Neural progenitor cell (in vitro differentiated cells): ENCODE data around the gene SQOR. TPM values are rescaled to one million over a fixed set of nuclear protein-coding genes. Genes with fewer than 3 reads are reported as not detected.

Experiments
- DNase-seq: peaks from one replicate; pipeline ENCODE4 v3.0.0-alpha.2; 2016; ENCODE audit warnings: low spot score
- H2AFZ ChIP-seq: fragments of 200-600 bp; sonication (generic); replicated peaks from 2 replicates; pipeline ENCODE4 v1.6.1; 2016; ENCODE audit warnings: antibody characterized with exemption
- H3F3A ChIP-seq: fragments of 200-600 bp; sonication (generic); 2 replicates; pipeline ENCODE4 v1.6.1; 2016; ENCODE audit warnings: antibody characterized with exemption, low read depth
- H3K27ac ChIP-seq: fragments of 200-600 bp; sonication (generic); 2 replicates; pipeline ENCODE4 v1.5.1; 2016; ENCODE audit warnings: mild to moderate bottlenecking
- H3K27me3 ChIP-seq: fragments of 200-600 bp; sonication (generic); 2 replicates; pipeline ENCODE4 v1.6.1; 2016; ENCODE audit warnings: mild to moderate bottlenecking, moderate library complexity
- H3K36me3 ChIP-seq: fragments of 200-600 bp; sonication (generic); 2 replicates; pipeline ENCODE4 v1.5.1; 2016
- H3K4me1 ChIP-seq: fragments of 200-600 bp; sonication (generic); 2 replicates; pipeline ENCODE4 v1.6.1; 2016; ENCODE audit warnings: mixed run types
- H3K4me2 ChIP-seq: fragments of 200-600 bp; sonication (generic); 2 replicates; pipeline ENCODE4 v1.6.1; 2016
- H3K4me3 ChIP-seq: fragments of 200-600 bp; sonication (generic); 2 replicates; pipeline ENCODE4 v1.5.1; 2016
- H3K79me2 ChIP-seq: fragments of 200-600 bp; sonication (generic); 2 replicates; pipeline ENCODE4 v1.6.1; 2016; ENCODE audit warnings: low read depth
- H3K9ac ChIP-seq: fragments of 200-600 bp; sonication (generic); 2 replicates; pipeline ENCODE4 v1.6.1; 2016
- H3K9me3 ChIP-seq: fragments of 200-600 bp; sonication (generic); 2 replicates; pipeline ENCODE4 v1.5.1; 2016; ENCODE audit warnings: low read depth
- H4K20me1 ChIP-seq: fragments of 200-600 bp; sonication (generic); 2 replicates; pipeline ENCODE4 v1.6.1; 2016; ENCODE audit warnings: low read depth
- H3K27ac Mint-ChIP-seq: 3 replicates; pipeline ENCODE4 v1.8.0; 2021; ENCODE audit warnings: mixed read lengths
- H3K27me3 Mint-ChIP-seq: 2 replicates; pipeline ENCODE4 v1.8.0; 2022; ENCODE audit warnings: low read depth, mild to moderate bottlenecking, inconsistent platforms, moderate library complexity, mixed read lengths; ENCODE audit not compliant: insufficient read depth
- H3K36me3 Mint-ChIP-seq: 3 replicates; pipeline ENCODE4 v1.8.0; 2021; ENCODE audit warnings: mixed read lengths
- H3K4me1 Mint-ChIP-seq: 3 replicates; pipeline ENCODE4 v1.8.0; 2021; ENCODE audit warnings: mixed read lengths
- H3K4me3 Mint-ChIP-seq: 3 replicates; pipeline ENCODE4 v1.8.0; 2021; ENCODE audit warnings: mild to moderate bottlenecking, moderate library complexity, mixed read lengths
- H3K9me3 Mint-ChIP-seq: 3 replicates; pipeline ENCODE4 v1.8.0; 2020; ENCODE audit warnings: mixed read lengths
- CTCF ChIP-seq: fragments of 200-600 bp; sonication (generic); IDR thresholded peaks from 2 replicates; pipeline ENCODE4 v1.5.1; 2017; ENCODE audit warnings: antibody characterized with exemption, mild to moderate bottlenecking
- EZH2 ChIP-seq: fragments of 200-600 bp; sonication (generic); IDR thresholded peaks from 2 replicates; pipeline ENCODE4 v1.6.1; 2017; ENCODE audit warnings: antibody characterized with exemption, mild to moderate bottlenecking, moderate library complexity
- EZH2phosphoT487 ChIP-seq: fragments of 200-600 bp; sonication (generic); IDR thresholded peaks from 2 replicates; pipeline ENCODE4 v1.6.1; 2017; ENCODE audit warnings: antibody characterized with exemption
- total RNA-seq: library from RNA; depleted of rRNA; stranded (reverse); fragments of >200 nt; gene quantifications from 2 replicates; pipeline ENCODE4 v1.2.3, GENCODE V29; 2015; ENCODE audit warnings: low replicate concordance

SQOR gene
- total RNA-seq, 1 donor from 2014 or later, result 0.73 TPM

- Histone ChIP-seq H3K9ac (no peak overlapping the region), H3K9me3 (no peaks in the 10 kb centered on the region), H3K27me3 (peaks cover 11% of the 10 kb centered on the region), H3K4me2 (peak overlapping the region; percentile 92), H3K36me3 (no peaks in the 10 kb centered on the region), H4K20me1 (no peaks in the 10 kb centered on the region), H3K27ac (no peak overlapping the region), H3K79me2 (no peaks in the 10 kb centered on the region), H2AFZ (peak overlapping the region; percentile 97), H3K4me3 (peak overlapping the region; percentile 70), H3K4me1 (peaks cover 2% of the 10 kb centered on the region), H3F3A (peaks cover 6% of the 10 kb centered on the region)
- TF ChIP-seq EZH2 (no peak), EZH2phosphoT487 (no peak), CTCF (no peak)
- Mint-ChIP-seq H3K4me1 (peaks cover 17% of the 10 kb centered on the region), H3K27me3 (peaks cover 4% of the 10 kb centered on the region), H3K9me3 (no peaks in the 10 kb centered on the region), H3K4me3 (peak overlapping the region; percentile 87), H3K36me3 (no peaks in the 10 kb centered on the region), H3K27ac (peak overlapping the region; percentile 86)
- peak; percentile 85 for DNase-seq
Measured at GRCh38 chr15:45704329-45705249, 69.8 kb downstream of the SQOR start.

- no peaks in the 10 kb centered on the region for H3K36me3 Mint-ChIP-seq
- peak overlapping the region; percentile 97 for H2AFZ ChIP-seq
- H3K4me2 ChIP-seq, result peak overlapping the region; percentile 92
- H3K27ac Mint-ChIP-seq, result peak overlapping the region; percentile 51
- H3K4me3 Mint-ChIP-seq, result peak overlapping the region; percentile 87
- H3K79me2 ChIP-seq, result no peaks in the 10 kb centered on the region
- H3K36me3 ChIP-seq, result no peaks in the 10 kb centered on the region
- peaks cover 4% of the 10 kb centered on the region for H3K27me3 Mint-ChIP-seq
- peaks cover 11% of the 10 kb centered on the region for H3K27me3 ChIP-seq
- no peak overlapping the region for H3K9ac ChIP-seq
- H4K20me1 ChIP-seq, result no peaks in the 10 kb centered on the region
- no peak overlapping the region for H3K27ac ChIP-seq
- H3F3A ChIP-seq, result peaks cover 6% of the 10 kb centered on the region
- no peaks in the 10 kb centered on the region for H3K9me3 Mint-ChIP-seq
- DNase-seq, result peak; percentile 91
- H3K4me1 ChIP-seq, result peaks cover 2% of the 10 kb centered on the region
- no peaks in the 10 kb centered on the region for H3K9me3 ChIP-seq
- H3K4me1 Mint-ChIP-seq, result peaks cover 19% of the 10 kb centered on the region
- TF ChIP-seq CTCF (peak; percentile 89), EZH2phosphoT487 (no peak)
- H3K4me3 ChIP-seq, result peak overlapping the region; percentile 70
Measured at GRCh38 chr15:45705510-45706473, 71.0 kb downstream of the SQOR start.

GRCh38 chr15:45710657-45711056 lies 75.8 kb downstream of the SQOR start:
- H3K9me3 Mint-ChIP-seq, result no peaks in the 10 kb centered on the region

More at GRCh38 chr15:45710657-45711056, 75.8 kb downstream of the SQOR start:
- H3K4me2 ChIP-seq, result no peak overlapping the region
- no peak overlapping the region for H2AFZ ChIP-seq
- Mint-ChIP-seq H3K4me3 (no peak overlapping the region), H3K27me3 (no peaks in the 10 kb centered on the region), H3K4me1 (peaks cover 15% of the 10 kb centered on the region), H3K36me3 (no peaks in the 10 kb centered on the region), H3K27ac (peak overlapping the region; percentile 12)
- H3K36me3 ChIP-seq, result no peaks in the 10 kb centered on the region
- H3F3A ChIP-seq, result no peaks in the 10 kb centered on the region
- peaks cover 2% of the 10 kb centered on the region for H3K4me1 ChIP-seq
- TF ChIP-seq CTCF, result no peak
- no peak for TF ChIP-seq EZH2
- no peak for TF ChIP-seq EZH2phosphoT487
- H3K27me3 ChIP-seq, result peaks cover 35% of the 10 kb centered on the region
- H4K20me1 ChIP-seq, result peaks cover 8% of the 10 kb centered on the region
- H3K9ac ChIP-seq, result no peak overlapping the region
- H3K79me2 ChIP-seq, result no peaks in the 10 kb centered on the region
- no peaks in the 10 kb centered on the region for H3K9me3 ChIP-seq
- no peak overlapping the region for H3K4me3 ChIP-seq
- no peak overlapping the region for H3K27ac ChIP-seq
- DNase-seq, result no peak
